B cell (primary cell): ENCODE data around the gene ARTN. TPM values are rescaled to one million over a fixed set of nuclear protein-coding genes. Genes with fewer than 3 reads are reported as not detected.

Experiments
- ATAC-seq: fragments of 200-7000 bp; cut with Tn5 transposase; one replicate; pipeline ENCODE4 v1.10.0; 2021; ENCODE audit warnings: low read depth, mild to moderate bottlenecking, moderate number of reproducible peaks, moderate library complexity
- CTCF ChIA-PET: fragments of 350-600 bp; sonication (Branson Sonifier 250); formaldehyde crosslinking; loops from one replicate; lab custom pipeline; 2021; ENCODE audit warnings: antibody characterized with exemption, inconsistent platforms; lab: Charles Lee
- POLR2A ChIA-PET: fragments of 350-600 bp; sonication (Branson Sonifier 250); formaldehyde crosslinking; loops from one replicate; lab custom pipeline; 2021; ENCODE audit warnings: antibody characterized with exemption; lab: Charles Lee
- DNase-seq: peaks from one replicate; pipeline ENCODE4 v3.0.0; 2013
- H2AFZ ChIP-seq: 2 replicates; pipeline ENCODE4 v1.6.1; 2012; ENCODE audit warnings: mild to moderate bottlenecking, low read depth, low read length; ENCODE audit not compliant: insufficient read depth, poor library complexity, severe bottlenecking
- H3K27ac ChIP-seq, 2 donors: 1 replicate in 1 of 2; 2 replicates in 1 of 2; pipeline ENCODE4 v1.5.1; 2012 to 2013; ENCODE audit warnings: low read length in 2 of 2, mild to moderate bottlenecking in 2 of 2, moderate library complexity in 1 of 2
- H3K27me3 ChIP-seq, 4 experiments: fragments of 200-600 bp in 1 of 4; sonication (generic) in 1 of 4; replicated peaks in 1 of 4; 1 replicate in 2 of 4; 2 replicates in 2 of 4; pipeline versions ENCODE4 v1.6.1 to v1.7.0; 2013 to 2016; ENCODE audit warnings: low read length in 3 of 4, mild to moderate bottlenecking in 2 of 4, mixed read lengths in 1 of 4, moderate library complexity in 1 of 4; ENCODE audit not compliant: insufficient read depth in 4 of 4, control insufficient read depth in 3 of 4; ENCODE audit errors: control extremely low read depth in 1 of 4
- H3K36me3 ChIP-seq, 2 experiments: replicated peaks in 1 of 2; 1 replicate in 1 of 2; 2 replicates in 1 of 2; pipeline versions ENCODE4 v1.6.1 to v1.7.1; 2013; ENCODE audit warnings: low read length in 1 of 2; ENCODE audit not compliant: insufficient read depth in 2 of 2, control insufficient read depth in 1 of 2; ENCODE audit errors: control extremely low read depth in 1 of 2, extremely low read depth in 1 of 2
- H3K4me1 ChIP-seq, 2 donors: fragments of 200-600 bp in 1 of 2; sonication (generic) in 1 of 2; 1 replicate in 1 of 2; 2 replicates in 1 of 2; pipeline versions ENCODE4 v1.5.1 to v1.6.1; 2013 to 2017; ENCODE audit warnings: low read length in 2 of 2; ENCODE audit not compliant: control insufficient read depth in 2 of 2, insufficient read depth in 2 of 2
- H3K4me2 ChIP-seq: replicated peaks from 2 replicates; pipeline ENCODE3; 2012; ENCODE audit warnings: mild to moderate bottlenecking, low read depth, low read length; ENCODE audit not compliant: poor library complexity, severe bottlenecking
- H3K4me3 ChIP-seq, 5 experiments: fragments of 200-600 bp in 1 of 5; sonication (generic) in 1 of 5; 1 replicate in 3 of 5; 2 replicates in 2 of 5; pipeline versions ENCODE4 v1.5.1 to v1.7.0; 2011 to 2016; ENCODE audit warnings: low read length in 4 of 5, mild to moderate bottlenecking in 4 of 5, low read depth in 2 of 5, control low read depth in 1 of 5, moderate library complexity in 1 of 5; ENCODE audit not compliant: insufficient read depth in 1 of 5; ENCODE audit errors: control extremely low read depth in 1 of 5, extremely low read depth in 1 of 5
- H3K79me2 ChIP-seq: fragments of 200-600 bp; sonication (generic); one replicate; pipeline ENCODE4 v1.6.0; 2016; ENCODE audit warnings: low read length; ENCODE audit not compliant: control insufficient read depth, insufficient read depth
- H3K9ac ChIP-seq: fragments of 200-600 bp; sonication (generic); 2 replicates; pipeline ENCODE4 v1.6.1; 2017; ENCODE audit warnings: mild to moderate bottlenecking, low read length, moderate library complexity
- H3K9me3 ChIP-seq, 3 donors: one replicate each; pipeline versions ENCODE4 v1.6.1 to v1.7.1; 2013; ENCODE audit warnings: low read length in 2 of 3; ENCODE audit not compliant: control insufficient read depth in 2 of 3, insufficient read depth in 1 of 3; ENCODE audit errors: control extremely low read depth in 1 of 3
- H4K20me1 ChIP-seq: 2 replicates; pipeline ENCODE4 v1.6.0; 2012; ENCODE audit warnings: mild to moderate bottlenecking, low read length; ENCODE audit not compliant: insufficient read depth, control insufficient read depth, poor library complexity, severe bottlenecking
- H3K27ac Mint-ChIP-seq: one replicate; pipeline ENCODE4 v1.8.0; 2021; ENCODE audit warnings: mixed read lengths
- H3K27me3 Mint-ChIP-seq: one replicate; pipeline ENCODE4 v1.8.0; 2021; ENCODE audit warnings: mixed read lengths
- H3K4me1 Mint-ChIP-seq: one replicate; pipeline ENCODE4 v1.8.0; 2021; ENCODE audit warnings: mixed read lengths
- H3K4me3 Mint-ChIP-seq: one replicate; pipeline ENCODE4 v1.8.0; 2021; ENCODE audit warnings: mixed read lengths
- H3K9me3 Mint-ChIP-seq: one replicate; pipeline ENCODE4 v1.8.0; 2022; ENCODE audit warnings: mixed read lengths; ENCODE audit not compliant: insufficient read depth
- CTCF ChIP-seq: fragments of 200-600 bp; IDR thresholded peaks from one replicate; pipeline ENCODE4 v1.8.0; 2022; ENCODE audit warnings: antibody characterized with exemption, mild to moderate bottlenecking
- EZH2 ChIP-seq: IDR thresholded peaks from 2 replicates; pipeline ENCODE4 v1.6.1; 2012; ENCODE audit warnings: borderline replicate concordance, low read depth, mild to moderate bottlenecking, moderate library complexity, low read length; ENCODE audit not compliant: insufficient read depth, poor library complexity, severe bottlenecking
- WGBS: methylation state at CpG from one replicate; pipeline ENCODE4 v1.1.5; 2013; ENCODE audit warnings: missing lambda C conversion rate; ENCODE audit not compliant: insufficient coverage; 5-methylcytosine and 5-hydroxymethylcytosine counted together
- intact Hi-C: fragments of 100-400 bp; cut with micrococcal nuclease; formaldehyde crosslinking; loops from one replicate; pipeline ENCODE4 v1.10.0; 2022
- polyA plus RNA-seq: library from polyadenylated mRNA; depleted of rRNA; stranded (reverse); fragments of >200 nt; gene quantifications from 2 replicates; pipeline ENCODE4 v1.2.3, GENCODE V29; 2012
- total RNA-seq, 2 donors: library from RNA; stranded (reverse); fragments of 120-200 nt in 1 of 2; gene quantifications; 1 replicate in 1 of 2; 2 replicates in 1 of 2; pipeline versions ENCODE4 v1.2.3 to v1.2.4, GENCODE V29; 2013 to 2022

The ARTN gene
- total and polyA plus RNA-seq, 2 donors (not counting 1 experiment from before 2014, with no cell fraction given) = 0.13 to 0.64 TPM

- H3K27me3 Mint-ChIP-seq = peaks cover 26% of the 10 kb centered on the region
- ATAC-seq = no peak
- peaks cover 19% of the 10 kb centered on the region for H3K4me1 Mint-ChIP-seq
- WGBS = 89% methylated on average over 4 of the region's 4 CpGs
- H3K4me3 Mint-ChIP-seq = no peak overlapping the region
- Histone ChIP-seq H3K27ac (no peak overlapping the region), H3K4me3 (no peak overlapping the region), H3K9ac (no peak overlapping the region), H2AFZ (no peak overlapping the region), H3K9me3 (peaks cover 0 to 14% (median 0%) of the 10 kb centered on the region in 3 donors), H3K4me2 (no peak overlapping the region), H4K20me1 (no peaks in the 10 kb centered on the region), H3K27me3 (peaks cover 0 to 37% (median 23%) of the 10 kb centered on the region in 4 experiments), H3K4me1 (peaks cover 23 to 25% of the 10 kb centered on the region in 2 donors), H3K36me3 (no peaks in the 10 kb centered on the region), H3K79me2 (no peaks in the 10 kb centered on the region)
- intact Hi-C loops = loop anchor here (5.0 kb wide), 1 partner anchor 116 kb away; no protein-coding TSS in a partner anchor
- DNase-seq = no peak
- H3K9me3 Mint-ChIP-seq = no peaks in the 10 kb centered on the region
- H3K27ac Mint-ChIP-seq = no peak overlapping the region
- CTCF ChIA-PET = interaction anchor here (0.6 to 10.3 kb wide), 7 partner anchors 12 to 166 kb away, joined by 3 to 118 read pairs (median 5); no protein-coding TSS in a partner anchor
- no peak for TF ChIP-seq EZH2
- TF ChIP-seq CTCF = no peak
- POLR2A ChIA-PET = no interaction called here
These were observed 2.7 kb upstream of the ARTN start for GRCh38 chr1:43930949-43931275.

- TF ChIP-seq CTCF (no peak), EZH2 (no peak)
- DNase-seq = no peak
- Histone ChIP-seq H2AFZ (no peak overlapping the region), H3K36me3 (no peaks in the 10 kb centered on the region), H4K20me1 (no peaks in the 10 kb centered on the region), H3K27ac (no peak overlapping the region), H3K9me3 (peaks cover 0 to 14% (median 0%) of the 10 kb centered on the region in 3 donors), H3K4me2 (no peak overlapping the region), H3K4me1 (peaks cover 29 to 30% of the 10 kb centered on the region in 2 donors), H3K9ac (no peak overlapping the region), H3K4me3 (no peak overlapping the region), H3K79me2 (no peaks in the 10 kb centered on the region), H3K27me3 (peaks cover 0 to 39% (median 26%) of the 10 kb centered on the region in 4 experiments)
- WGBS = 84% methylated on average over 9 of the region's 13 CpGs
- peaks cover 21% of the 10 kb centered on the region for H3K4me1 Mint-ChIP-seq
- H3K4me3 Mint-ChIP-seq = no peak overlapping the region
- H3K27me3 Mint-ChIP-seq = peaks cover 26% of the 10 kb centered on the region
- ChIA-PET CTCF (interaction anchor here (1.8 to 10.3 kb wide), 2 partner anchors 115 to 167 kb away, joined by 6 to 118 read pairs; no protein-coding TSS in a partner anchor), POLR2A (no interaction called here)
- no peaks in the 10 kb centered on the region for H3K9me3 Mint-ChIP-seq
- ATAC-seq = no peak
- intact Hi-C loops = loop anchor here (5.0 kb wide), 1 partner anchor 115 kb away; no protein-coding TSS in a partner anchor
- no peak overlapping the region for H3K27ac Mint-ChIP-seq
These were observed 1.6 kb upstream of the ARTN start for GRCh38 chr1:43931711-43932660.
